Epithelial cell of esophagus (primary cell): ENCODE measurements around the gene ZNF576.

Source experiments
- DNase-seq: peaks from one replicate; pipeline ENCODE4 v3.0.0; 2010; ENCODE audit warnings: low read depth
- H3K4me3 ChIP-seq: 2 replicates; pipeline ENCODE4 v1.5.1; 2011; ENCODE audit warnings: mild to moderate bottlenecking, low read length, control low read depth
- CTCF ChIP-seq: IDR thresholded peaks from 2 replicates; pipeline ENCODE4 v1.5.1; 2011; ENCODE audit warnings: low read depth, mild to moderate bottlenecking, low read length, control low read depth, inconsistent platforms; ENCODE audit not compliant: insufficient read depth; ENCODE audit errors: missing control alignments

The ZNF576 gene

GRCh38 chr19:43612374-43612773 is 16.0 kb downstream of the ZNF576 start:
- no peak overlapping the region for H3K4me3 ChIP-seq
- TF ChIP-seq CTCF: no peak

GRCh38 chr19:43616306-43616705 is 19.9 kb downstream of the ZNF576 start:
- no peak for DNase-seq
- no peak for TF ChIP-seq CTCF
- no peak overlapping the region for H3K4me3 ChIP-seq

More at GRCh38 chr19:43612374-43612773, 16.0 kb downstream of the ZNF576 start:
- no peak for DNase-seq

- TF ChIP-seq CTCF: no peak
- H3K4me3 ChIP-seq: no peak overlapping the region
- no peak for DNase-seq
Observed at GRCh38 chr19:43616954-43617353, 20.6 kb downstream of the ZNF576 start.

- peak overlapping the region; percentile 75 for H3K4me3 ChIP-seq
- peak; percentile 5 for DNase-seq
- TF ChIP-seq CTCF: no peak
Observed at GRCh38 chr19:43618921-43619261, 22.5 kb downstream of the ZNF576 start.

- peak; percentile 1 for TF ChIP-seq CTCF
- DNase-seq: peak; percentile 83
Observed at GRCh38 chr19:43619262-43620060, 23.1 kb downstream of the ZNF576 start, which contains the start of gene ZNF428. TSS of gene ZNF428 (minus strand) at chr19:43619629. CDS start at chr19:43614304, 5,325 bp downstream.

GRCh38 chr19:43620061-43621001 is 23.9 kb downstream of the ZNF576 start:
- no peak for DNase-seq
- H3K4me3 ChIP-seq: peak overlapping the region; percentile 75
- TF ChIP-seq CTCF: no peak

More at GRCh38 chr19:43619262-43620060, 23.1 kb downstream of the ZNF576 start, which contains the start of gene ZNF428:
- H3K4me3 ChIP-seq: peak within 1 kb of the TSS; percentile 75
